NCI-H1105 treated with DMSO at 0.1 percent for 48 hours (cell line): ENCODE measurements around the gene SOD1.

Experiments
- DNase-seq: peaks from one replicate; lab custom pipeline; 2025; lab: John Stamatoyannopoulos, UW

Gene SOD1

GRCh38 chr21:31682620-31683019, 23.1 kb downstream of the SOD1 start:
- DNase-seq = no peak

DNA sequence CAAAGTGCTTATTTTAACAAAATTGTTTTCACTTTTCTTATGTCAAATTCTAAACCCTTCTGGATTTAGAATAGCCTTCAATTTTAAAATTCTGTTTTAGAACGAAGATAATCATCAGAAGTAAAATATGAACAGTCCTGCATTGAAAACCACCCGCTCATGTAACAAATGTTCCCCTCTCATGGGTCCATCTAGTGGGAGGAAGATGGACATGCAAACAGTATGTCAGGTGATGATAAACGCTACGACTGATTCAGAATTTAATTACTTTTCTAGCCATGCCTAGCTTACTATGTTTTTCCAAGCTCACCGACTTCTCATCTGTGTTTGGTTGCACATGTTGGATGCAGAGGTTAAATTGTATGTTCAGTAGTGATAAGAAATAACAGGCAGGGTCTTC, 23.5 kb downstream of the SOD1 start:
- DNase-seq = no peak

GRCh38 chr21:31684918-31685317, 25.4 kb downstream of the SOD1 start:
- no peak for DNase-seq

GRCh38 chr21:31686272-31686915, 26.9 kb downstream of the SOD1 start:
- DNase-seq = no peak

DNA sequence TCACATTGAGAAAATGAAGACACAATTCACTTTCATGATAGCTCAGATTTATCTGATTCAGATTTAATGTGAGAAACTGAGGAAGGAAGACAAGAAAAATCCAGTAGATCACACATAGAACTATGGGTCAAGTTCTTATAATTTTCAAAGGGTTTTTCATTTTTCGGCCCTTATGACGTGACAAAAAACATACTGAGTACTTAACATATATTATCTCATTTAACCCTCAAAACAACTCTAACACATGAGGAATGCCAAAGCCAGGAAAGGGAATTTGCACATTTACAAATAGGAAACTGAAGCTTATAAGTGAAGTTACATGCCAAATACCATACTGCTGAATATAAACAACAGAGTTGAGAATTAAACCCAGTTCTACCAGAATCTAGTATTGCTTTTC, 27.6 kb downstream of the SOD1 start:
- DNase-seq = no peak

DNA sequence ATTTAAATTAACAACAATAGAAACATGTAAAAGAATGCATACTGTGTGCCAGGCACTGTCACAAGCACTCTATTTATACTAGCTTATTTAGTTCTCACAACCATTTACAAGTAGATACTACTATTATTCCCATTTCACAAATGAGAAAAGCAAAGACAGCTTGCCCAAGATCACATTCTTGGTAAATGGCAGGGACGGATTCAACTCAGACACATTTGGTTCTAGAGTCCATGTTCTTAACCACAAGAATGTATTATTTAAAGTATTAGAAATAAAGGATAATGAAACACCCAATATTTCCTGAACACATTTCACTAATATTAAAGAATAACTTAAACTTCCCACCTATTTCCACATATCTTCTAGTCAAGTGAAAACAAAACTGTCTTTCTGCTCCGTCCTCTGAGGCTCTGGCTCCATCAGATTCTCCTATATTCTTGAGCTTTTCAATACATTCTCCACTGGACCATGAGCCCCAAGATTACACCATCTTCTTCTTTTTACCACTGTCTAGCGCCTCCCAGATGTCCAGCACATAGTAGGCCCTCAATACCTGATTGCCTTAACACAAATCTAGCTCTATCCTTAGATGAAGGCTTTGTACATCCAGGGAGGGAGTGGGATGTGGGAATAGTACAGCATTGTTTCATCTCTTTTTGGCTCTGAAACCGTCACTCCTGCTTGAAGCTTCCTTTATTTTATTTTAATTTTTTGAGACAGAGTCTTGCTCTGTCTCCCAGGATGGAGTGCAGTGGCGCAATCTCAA, 29.3 kb downstream of the SOD1 start:
- DNase-seq = no peak

DNA sequence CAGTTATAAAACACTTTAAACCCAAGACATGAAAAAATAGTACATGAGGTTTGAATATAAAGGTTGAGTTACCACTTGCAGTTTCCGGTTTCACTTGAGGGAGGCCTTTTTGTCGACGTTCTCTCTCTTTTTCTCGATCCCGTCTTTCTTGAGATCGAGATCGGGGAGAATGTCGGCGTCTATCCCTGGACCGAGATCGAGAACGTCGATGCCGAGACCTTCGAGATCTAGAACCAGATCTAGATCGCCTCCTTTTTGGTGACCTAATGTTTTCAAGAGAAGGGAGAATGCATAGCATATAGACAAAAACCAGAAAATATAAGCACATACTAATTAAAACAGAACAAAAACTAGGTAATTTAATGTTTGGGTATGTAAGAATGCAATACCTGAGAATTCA, 33.7 kb downstream of the SOD1 start:
- no peak for DNase-seq

DNA sequence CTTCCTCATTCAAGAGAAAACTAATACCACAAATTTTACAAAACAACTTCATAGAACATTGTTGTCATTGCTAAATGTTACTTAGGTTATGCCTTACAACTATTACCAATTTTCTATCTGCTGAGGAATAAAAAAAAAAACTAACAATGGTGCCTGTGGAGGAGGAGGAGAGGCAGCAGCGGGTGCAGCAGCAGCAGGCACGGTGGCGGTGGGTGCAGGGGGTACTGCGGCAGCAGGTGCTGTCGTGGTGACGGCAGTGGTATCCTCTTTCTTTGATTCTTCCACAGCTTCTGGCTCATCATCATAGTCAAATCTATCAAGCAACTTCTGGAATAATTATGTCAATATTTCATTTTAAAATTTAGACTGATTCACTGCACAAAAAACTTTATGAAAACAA, 36.9 kb downstream of the SOD1 start:
- DNase-seq = no peak

- DNase-seq = no peak
Observed at GRCh38 chr21:31698461-31698860, 39.0 kb downstream of the SOD1 start.

DNA sequence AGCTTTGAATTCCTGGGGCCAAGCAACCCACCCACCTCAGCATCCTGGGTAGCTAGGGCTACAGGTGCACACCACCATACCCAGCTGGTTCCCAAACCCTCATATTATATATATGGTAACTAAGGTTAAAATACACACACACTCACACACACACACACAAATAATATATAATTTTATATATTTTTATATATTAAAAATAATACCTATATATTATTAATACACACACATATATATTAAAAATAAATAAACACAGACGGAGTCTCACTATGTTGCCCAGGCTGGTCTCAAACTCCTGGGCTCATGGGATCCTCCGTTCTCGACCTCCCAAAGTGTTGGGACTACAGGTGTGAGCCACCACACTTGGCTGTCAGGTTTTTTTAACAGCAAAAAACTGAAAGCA, 40.5 kb downstream of the SOD1 start:
- DNase-seq = no peak

GRCh38 chr21:31706562-31706961, 47.1 kb downstream of the SOD1 start:
- DNase-seq = no peak

GRCh38 chr21:31707499-31707898, 48.0 kb downstream of the SOD1 start:
- DNase-seq = no peak

DNA sequence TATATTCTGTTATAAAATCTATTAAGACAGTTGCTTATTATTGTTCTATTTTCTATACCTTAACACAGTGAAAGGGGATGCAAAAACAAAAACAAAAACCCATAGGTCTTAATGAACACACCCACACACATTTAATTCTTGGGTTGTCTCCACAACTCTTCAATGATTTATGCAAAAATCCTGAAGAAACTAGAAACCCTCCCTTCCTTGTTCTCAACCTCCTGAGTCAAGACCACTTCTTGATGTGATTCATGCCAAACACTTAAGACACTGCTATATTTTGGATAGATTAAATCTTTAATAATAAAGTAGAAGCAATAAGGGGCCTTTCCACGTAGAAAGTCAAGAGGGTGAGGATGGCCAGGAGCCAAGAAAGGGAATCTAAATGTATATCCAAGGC, 49.0 kb downstream of the SOD1 start:
- no peak for DNase-seq

- no peak for DNase-seq
Observed at GRCh38 chr21:31710586-31710985, 51.1 kb downstream of the SOD1 start.

DNA sequence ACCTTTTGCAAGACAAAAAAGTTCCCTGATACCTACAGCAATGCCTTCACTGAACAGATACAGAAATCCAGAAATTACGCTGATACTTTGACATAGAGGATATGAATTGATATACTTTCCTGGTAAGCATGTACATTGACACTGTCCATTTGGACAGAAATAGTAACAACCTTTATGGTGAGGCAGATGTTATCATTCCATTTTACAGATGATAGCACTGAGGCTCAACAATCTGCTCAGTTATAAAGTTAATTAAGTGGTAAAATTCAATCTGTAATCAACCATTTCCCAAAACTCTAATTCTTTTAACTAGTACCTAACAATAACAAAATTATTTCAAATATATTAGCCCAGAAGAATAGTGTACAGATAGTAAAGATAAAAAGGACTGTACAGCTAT, 51.8 kb downstream of the SOD1 start:
- no peak for DNase-seq

- no peak for DNase-seq
Observed at GRCh38 chr21:31711745-31712285, 52.3 kb downstream of the SOD1 start.

GRCh38 chr21:31713115-31713514, 53.6 kb downstream of the SOD1 start:
- DNase-seq = no peak

DNA sequence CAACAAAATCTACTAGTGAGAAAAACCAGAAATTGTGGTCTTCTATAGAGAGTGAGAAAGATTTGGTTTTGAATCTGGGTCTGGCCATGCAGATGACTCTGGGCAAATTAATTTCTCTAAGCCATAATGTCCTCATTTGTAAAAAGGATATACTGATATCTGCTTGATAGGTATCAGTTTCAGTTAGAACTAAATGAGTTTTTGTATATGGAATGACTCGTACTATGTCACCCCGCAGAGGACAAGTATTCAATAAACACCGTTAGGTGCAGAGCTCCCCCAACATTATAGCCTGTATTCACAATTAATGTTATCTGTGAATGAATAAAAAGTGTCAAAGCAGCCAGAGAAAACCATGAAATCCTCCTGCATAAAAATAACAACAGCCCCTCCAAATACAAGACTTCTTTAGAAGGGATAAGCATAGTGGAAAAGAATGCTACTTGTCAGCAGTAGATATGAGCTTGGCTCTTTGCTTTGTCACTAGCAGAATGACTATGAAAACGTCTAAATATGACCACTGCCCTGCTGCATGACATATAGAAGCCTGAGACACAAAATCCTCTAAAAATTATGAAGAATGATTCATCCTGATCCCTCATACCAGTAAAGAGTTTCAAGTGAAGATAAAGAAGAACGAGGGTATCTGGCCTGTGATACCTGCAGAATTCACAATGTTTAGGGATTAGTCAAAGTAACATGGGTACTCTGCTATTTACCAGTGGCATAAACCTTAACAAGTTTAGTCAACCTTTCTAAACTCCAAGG, 54.7 kb downstream of the SOD1 start:
- DNase-seq = no peak

- no peak for DNase-seq
Observed at GRCh38 chr21:31714741-31715365, 55.4 kb downstream of the SOD1 start.

- DNase-seq = no peak
Observed at GRCh38 chr21:31716106-31716505, 56.6 kb downstream of the SOD1 start.
